Psoas muscle (tissue), 8 donors: Measurements from ENCODE around the gene CASZ1. TPM values are rescaled to one million over a fixed set of nuclear protein-coding genes. Genes with fewer than 3 reads are reported as not detected.

Source experiments
- ATAC-seq, 4 donors: fragments of 200-7000 bp; cut with Tn5 transposase; one replicate each; pipeline ENCODE4 v1.9.1; 2020; ENCODE audit warnings: moderate library complexity in 3 of 4, mild to moderate bottlenecking in 2 of 4
- DNase-seq, 2 donors: peaks; one replicate each; pipeline ENCODE4 v3.0.0-alpha.2; 2020
- H3K27ac ChIP-seq: fragments of 200-600 bp; one replicate; pipeline ENCODE4 v1.8.0; 2022
- H3K27me3 ChIP-seq, 3 donors: fragments of 200-600 bp in 1 of 3; one replicate each; pipeline versions ENCODE4 v1.6.1 to v1.8.0; 2013 to 2022; ENCODE audit warnings: low read length in 2 of 3, mild to moderate bottlenecking in 2 of 3, moderate library complexity in 1 of 3; ENCODE audit not compliant: insufficient read depth in 3 of 3
- H3K36me3 ChIP-seq, 2 donors: fragments of 200-600 bp in 1 of 2; one replicate each; pipeline versions ENCODE4 v1.6.1 to v1.8.0; 2013 to 2022; ENCODE audit warnings: low read depth in 1 of 2, mild to moderate bottlenecking in 1 of 2, moderate library complexity in 1 of 2; ENCODE audit not compliant: insufficient read depth in 1 of 2
- H3K4me1 ChIP-seq: fragments of 200-600 bp; one replicate; pipeline ENCODE4 v1.8.0; 2022
- H3K4me3 ChIP-seq: fragments of 200-600 bp; one replicate; pipeline ENCODE4 v1.8.0; 2022; ENCODE audit warnings: mild to moderate bottlenecking
- H3K9me3 ChIP-seq: fragments of 200-600 bp; one replicate; pipeline ENCODE4 v1.8.0; 2022
- WGBS, 3 donors: extraction: QIAGEN DNeasy Blood & Tissue Kit; methylation state at CpG; one replicate each; pipeline versions ENCODE4 v1.1.6 to v1.1.7; 2013; 5-methylcytosine and 5-hydroxymethylcytosine counted together
- intact Hi-C, 2 donors: fragments of 100-400 bp; cut with DNase I; formaldehyde crosslinking; loops; one replicate each; pipeline versions ENCODE4 v1.11.0 to v1.14.2; 2022
- polyA plus RNA-seq, 3 donors: library from polyadenylated mRNA; stranded (reverse); fragments of 200-250 nt; gene quantifications; one replicate each; pipeline ENCODE4 v1.2.3, GENCODE V29; 2013
- total RNA-seq, 4 donors: library from RNA; stranded (reverse); fragmentation: NEBNext Ultra II Directional in 2 of 4; extraction: Animal tissue kit (Norgen Biotek cat#: 25700) in 2 of 4; gene quantifications; one replicate each; pipeline versions ENCODE4 v1.2.1 to v1.2.4, GENCODE V29; 2021 to 2023
- TF ChIP-seq, protein P1 (sequence below): fragments of 200-600 bp; IDR thresholded peaks from one replicate; pipeline ENCODE4 v1.8.0; 2022; ENCODE audit warnings: antibody characterized with exemption
- donor health status: healthy with polysubstance abuse.
- donor health status: DM: no; HTN: no; CAD: no; lungs with moderate emphysema.
- donor health status: Bipolar disorder and iron deficiency.
- donor health status: healthy.
- donor health status: DM: yes; HTN: yes; CAD: no.
- donor health status: DM: no; HTN: no; CAD: no.
- donor health status: DM: no; HTN: no; CAD: no.
- donor health status: DM: yes; HTN: yes; CAD: no.

Gene CASZ1
- total and polyA plus RNA-seq, 7 donors, result 2.6 to 83.3 (median 53.1) TPM

DNA sequence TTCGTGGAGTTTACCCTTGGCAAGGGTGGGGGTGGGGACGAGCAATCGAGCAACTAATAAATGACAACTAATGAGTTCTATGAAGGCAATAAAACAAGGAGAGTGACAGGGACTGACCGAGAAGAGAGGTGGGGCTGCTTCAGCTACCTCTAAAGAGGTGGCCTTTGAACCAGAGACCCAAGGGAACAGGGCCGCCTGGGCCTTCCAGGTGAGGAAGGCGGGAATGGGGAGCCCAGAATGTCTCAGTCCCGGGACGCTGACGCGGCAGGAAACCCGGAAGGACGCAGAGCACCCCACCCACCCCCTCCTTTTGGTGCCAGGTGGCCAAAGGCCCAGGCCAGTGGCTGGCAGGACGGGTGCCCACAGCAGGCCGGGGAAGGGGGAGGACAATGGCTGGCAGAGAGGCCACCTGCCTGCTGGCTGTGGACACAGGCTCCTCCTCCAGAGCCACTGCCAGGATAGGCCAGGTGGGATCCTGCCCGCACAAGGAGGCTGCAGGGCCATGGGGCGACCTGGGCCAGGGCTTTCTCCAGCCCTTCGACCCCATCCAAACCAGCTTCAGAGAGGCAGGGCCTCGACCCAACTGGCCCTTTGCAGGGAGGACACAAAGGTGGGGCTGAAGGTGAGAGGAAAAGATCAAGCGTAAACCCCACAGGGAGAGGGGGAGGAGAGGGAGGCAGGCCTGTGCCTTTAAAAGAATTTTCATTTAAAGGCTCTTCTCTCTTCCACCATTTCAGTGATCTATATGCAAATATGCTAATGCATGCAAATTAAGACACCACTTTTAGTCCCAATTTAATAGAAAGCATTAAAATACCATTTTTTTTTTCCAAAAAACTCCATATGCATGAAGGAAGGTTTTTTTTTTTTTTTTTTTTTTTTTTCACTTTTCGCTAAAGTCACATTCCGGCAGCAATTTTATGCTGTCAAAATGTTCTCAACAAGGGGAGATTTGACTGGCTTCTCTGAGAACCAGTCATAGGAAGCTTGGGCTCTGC, 58.1 kb downstream of the CASZ1 start:
- no peaks in the 10 kb centered on the region for H3K27me3 ChIP-seq
- peaks cover 72% of the 10 kb centered on the region for H3K4me1 ChIP-seq
- intact Hi-C loops, result no loop called here
- H3K36me3 ChIP-seq, result no peaks in the 10 kb centered on the region
- H3K27ac ChIP-seq, result peak overlapping the region; percentile 61
- peak; percentile 22 to 36 (median 31) for ATAC-seq
- no peaks in the 10 kb centered on the region for H3K9me3 ChIP-seq
- TF ChIP-seq, protein P1, sequence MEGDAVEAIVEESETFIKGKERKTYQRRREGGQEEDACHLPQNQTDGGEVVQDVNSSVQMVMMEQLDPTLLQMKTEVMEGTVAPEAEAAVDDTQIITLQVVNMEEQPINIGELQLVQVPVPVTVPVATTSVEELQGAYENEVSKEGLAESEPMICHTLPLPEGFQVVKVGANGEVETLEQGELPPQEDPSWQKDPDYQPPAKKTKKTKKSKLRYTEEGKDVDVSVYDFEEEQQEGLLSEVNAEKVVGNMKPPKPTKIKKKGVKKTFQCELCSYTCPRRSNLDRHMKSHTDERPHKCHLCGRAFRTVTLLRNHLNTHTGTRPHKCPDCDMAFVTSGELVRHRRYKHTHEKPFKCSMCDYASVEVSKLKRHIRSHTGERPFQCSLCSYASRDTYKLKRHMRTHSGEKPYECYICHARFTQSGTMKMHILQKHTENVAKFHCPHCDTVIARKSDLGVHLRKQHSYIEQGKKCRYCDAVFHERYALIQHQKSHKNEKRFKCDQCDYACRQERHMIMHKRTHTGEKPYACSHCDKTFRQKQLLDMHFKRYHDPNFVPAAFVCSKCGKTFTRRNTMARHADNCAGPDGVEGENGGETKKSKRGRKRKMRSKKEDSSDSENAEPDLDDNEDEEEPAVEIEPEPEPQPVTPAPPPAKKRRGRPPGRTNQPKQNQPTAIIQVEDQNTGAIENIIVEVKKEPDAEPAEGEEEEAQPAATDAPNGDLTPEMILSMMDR, result no peak
- WGBS, 3 donors, result 35 to 59% (median 55%) methylated on average over 20 to 21 of the region's 21 CpGs
- H3K4me3 ChIP-seq, result no peak overlapping the region
- DNase-seq, result no peak

DNA sequence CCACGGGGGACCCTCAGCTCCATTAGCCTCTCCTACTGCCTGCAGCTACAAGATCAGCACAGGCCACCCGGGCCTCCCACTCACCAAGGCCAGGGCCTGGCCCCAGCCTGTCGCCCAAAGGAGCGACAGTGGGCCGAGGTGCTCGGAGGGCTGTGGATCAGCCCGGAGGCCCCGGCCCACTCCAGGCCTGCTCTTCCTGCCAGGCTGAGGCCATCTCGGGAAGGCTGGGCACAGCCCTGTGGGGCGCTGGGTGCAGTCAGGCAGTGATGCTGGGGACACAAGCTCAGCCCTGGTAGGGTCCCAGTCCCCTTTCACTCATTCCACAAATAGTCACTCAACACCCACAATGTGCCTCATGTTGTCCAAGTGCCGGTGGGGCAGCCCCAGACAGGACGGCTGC, 58.8 kb downstream of the CASZ1 start:
- H3K27ac ChIP-seq, result peak overlapping the region; percentile 61
- intact Hi-C loops, result no loop called here
- peaks cover 66% of the 10 kb centered on the region for H3K4me1 ChIP-seq
- TF ChIP-seq, protein P1, result no peak
- WGBS, 3 donors, result 61 to 75% (median 73%) methylated on average over 12 of the region's 12 CpGs
- H3K9me3 ChIP-seq, result no peaks in the 10 kb centered on the region
- H3K27me3 ChIP-seq, result no peaks in the 10 kb centered on the region
- H3K36me3 ChIP-seq, result no peaks in the 10 kb centered on the region
- DNase-seq (no peak), ATAC-seq (peak; percentile 2 to 19 (median 8))
- peak overlapping the region; percentile 2 for H3K4me3 ChIP-seq

DNA sequence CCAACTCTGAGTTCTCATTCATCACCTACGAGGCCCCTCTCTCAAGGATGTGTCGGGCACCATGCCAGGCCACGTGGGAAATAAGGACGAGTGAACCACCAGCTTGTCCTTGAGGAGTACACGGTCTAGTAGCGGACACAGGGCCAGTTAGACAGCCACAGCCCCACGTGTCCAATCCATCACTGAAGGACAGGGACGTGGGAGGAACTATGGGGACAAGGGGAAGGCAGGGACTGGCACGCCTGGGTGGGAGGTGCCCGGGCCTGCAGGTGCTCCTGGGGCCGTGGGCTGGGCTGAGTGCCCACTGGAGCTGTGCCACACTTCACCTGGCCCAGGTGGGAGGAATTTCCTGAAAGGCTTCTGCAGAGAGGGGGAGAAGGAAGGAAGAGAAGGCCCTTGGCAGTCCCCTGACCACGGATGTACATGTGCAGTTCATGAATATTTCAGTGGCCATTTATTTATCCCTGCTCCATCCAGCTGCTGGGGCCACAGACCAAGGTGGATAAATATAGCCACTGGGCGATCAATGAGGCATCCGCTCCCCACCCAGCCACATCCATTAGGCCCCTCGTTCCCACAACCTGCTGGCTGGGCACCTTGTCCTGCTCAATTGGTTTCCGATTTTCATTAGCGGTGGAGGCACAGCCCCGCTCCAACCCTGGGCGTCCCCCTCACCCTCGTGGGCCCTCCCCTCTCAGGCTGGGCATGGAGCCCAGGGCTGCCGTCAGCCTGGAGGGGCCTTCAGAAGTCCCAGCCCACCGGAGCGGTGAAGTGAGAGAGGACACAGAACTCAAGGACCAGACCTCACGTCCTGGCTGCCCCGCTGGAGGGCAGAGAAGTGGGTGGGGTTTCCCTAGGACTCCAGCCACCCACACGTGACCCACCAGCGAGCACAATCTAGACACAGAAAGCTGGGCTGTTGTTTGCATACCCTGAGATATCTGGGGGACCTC, 59.5 kb downstream of the CASZ1 start:
- H3K27ac ChIP-seq, result peak overlapping the region; percentile 61
- H3K27me3 ChIP-seq, result no peaks in the 10 kb centered on the region
- H3K4me3 ChIP-seq, result peak overlapping the region; percentile 2
- 40 to 46% (median 42%) methylated on average over 27 of the region's 27 CpGs for WGBS, 3 donors
- TF ChIP-seq, protein P1, result no peak
- ATAC-seq (peak; percentile 25 to 39 (median 31)), DNase-seq (no peak)
- H3K36me3 ChIP-seq, result no peaks in the 10 kb centered on the region
- H3K4me1 ChIP-seq, result peaks cover 62% of the 10 kb centered on the region
- intact Hi-C loops, result no loop called here
- no peaks in the 10 kb centered on the region for H3K9me3 ChIP-seq

DNA sequence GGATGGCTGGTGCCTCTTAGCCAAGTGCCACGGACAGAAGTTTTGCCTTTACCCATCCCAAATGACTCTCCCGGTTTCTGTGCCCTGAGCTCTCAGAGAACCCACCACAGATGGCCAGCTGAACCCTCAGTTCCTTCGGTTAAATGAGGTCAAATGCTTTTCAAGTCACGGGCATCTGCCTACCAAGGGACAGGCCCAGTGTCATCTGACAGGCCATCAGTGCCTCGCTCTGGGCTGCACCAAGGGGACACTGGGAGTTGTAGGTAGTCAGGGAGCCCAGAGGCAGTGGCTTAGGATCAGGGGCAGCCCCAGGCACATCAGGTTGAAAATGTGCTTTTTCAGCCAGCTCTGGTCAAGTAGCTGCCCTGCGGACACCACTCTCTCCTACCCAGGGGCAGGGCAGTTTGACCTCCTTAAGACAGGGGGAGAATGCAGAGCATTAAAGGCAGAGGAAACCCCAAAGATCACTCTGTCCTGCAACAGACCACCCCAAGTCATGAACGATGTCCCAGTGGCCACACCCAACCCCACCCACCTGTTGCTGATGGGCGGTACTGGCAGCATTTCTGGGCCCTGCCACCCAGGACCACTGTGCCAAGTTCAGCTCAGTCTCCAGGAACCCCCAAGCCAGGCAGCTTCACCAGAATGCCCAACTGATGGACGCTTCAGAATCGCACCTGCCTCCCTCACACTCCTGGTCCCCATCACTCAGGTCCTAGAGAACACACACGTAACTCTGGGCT, 60.7 kb downstream of the CASZ1 start:
- Histone ChIP-seq H3K36me3 (no peaks in the 10 kb centered on the region), H3K27ac (peak overlapping the region; percentile 65), H3K4me1 (peaks cover 55% of the 10 kb centered on the region), H3K27me3 (no peaks in the 10 kb centered on the region), H3K9me3 (no peaks in the 10 kb centered on the region), H3K4me3 (no peak overlapping the region)
- intact Hi-C loops, result no loop called here
- peak; percentile 39 to 74 (median 67) for ATAC-seq
- 30 to 45% (median 32%) methylated on average over 11 of the region's 11 CpGs for WGBS, 3 donors
- DNase-seq, result no peak
- TF ChIP-seq, protein P1, result no peak
